SK-N-MC (cell line): ENCODE measurements around the gene DRAM1.

Source experiments
- EZH2 ChIP-seq: fragments of 200-600 bp; sonication (generic); IDR thresholded peaks from one replicate; pipeline ENCODE4 v1.6.1; 2017; ENCODE audit warnings: antibody characterized with exemption
- FOXP2 ChIP-seq: optimal IDR thresholded peaks from 2 replicates; pipeline ENCODE3; 2011; ENCODE audit warnings: mild to moderate bottlenecking, moderate library complexity; ENCODE audit not compliant: insufficient read depth; ENCODE audit errors: extremely low read length, control extremely low read depth
- POLR2AphosphoS5 ChIP-seq: IDR thresholded peaks from 2 replicates; pipeline ENCODE4 v1.6.1; 2012; ENCODE audit warnings: mild to moderate bottlenecking, low read depth, low read length, borderline replicate concordance

DNA sequence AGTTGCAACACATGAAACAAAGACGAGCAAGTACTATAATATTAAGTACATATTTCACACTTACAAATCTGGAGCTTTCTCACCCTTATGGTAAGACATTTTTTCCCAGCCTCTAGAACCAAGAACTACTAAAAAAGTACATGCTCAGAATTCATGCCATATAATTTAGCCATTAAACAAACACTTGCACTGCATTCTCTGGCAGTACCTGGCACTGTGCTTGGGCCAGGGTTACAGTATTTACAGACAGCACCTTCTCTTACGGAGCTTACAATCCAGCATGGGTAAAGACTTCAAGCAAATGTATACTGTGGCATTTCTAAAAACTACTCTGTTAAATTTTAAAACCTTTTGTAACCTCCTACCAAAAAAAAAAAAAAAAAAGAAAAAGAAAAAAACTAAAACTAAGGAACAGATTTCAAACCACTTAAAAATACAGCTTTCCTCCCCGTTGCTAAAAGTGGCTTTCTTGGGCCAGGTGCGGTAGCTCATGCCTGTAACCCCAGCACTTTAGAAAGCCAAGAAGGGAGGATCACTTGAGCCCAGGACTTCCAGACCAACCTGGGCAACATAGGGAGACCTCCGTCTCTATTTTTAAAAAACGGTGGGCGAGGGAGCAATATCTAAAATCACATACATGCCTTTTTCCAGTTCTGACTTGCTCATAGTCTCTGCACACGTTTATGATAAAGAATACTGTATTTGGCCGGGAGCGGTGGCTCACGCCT, 47.6 kb upstream of the DRAM1 start:
- TF ChIP-seq POLR2AphosphoS5 (no peak), EZH2 (no peak), FOXP2 (no peak)
